NCI-H82 treated with DMSO at 0.1 percent for 48 hours (cell line): Measurements from ENCODE around the gene IGF1R.

Experiments used
- DNase-seq: peaks from one replicate; lab custom pipeline; 2025; ENCODE audit not compliant: unreplicated experiment; lab: John Stamatoyannopoulos, UW

IGF1R gene

GRCh38 chr15:98854496-98854895 lies 206.2 kb downstream of the IGF1R start:
- DNase-seq = no peak

GRCh38 chr15:98855067-98855814 lies 206.9 kb downstream of the IGF1R start:
- DNase-seq = no peak

GRCh38 chr15:98855815-98856531 lies 207.6 kb downstream of the IGF1R start:
- no peak for DNase-seq

GRCh38 chr15:98856532-98856907 lies 208.2 kb downstream of the IGF1R start:
- DNase-seq = no peak

- no peak for DNase-seq
Observed at GRCh38 chr15:98858610-98859023, 210.3 kb downstream of the IGF1R start.

GRCh38 chr15:98859149-98859548 lies 210.8 kb downstream of the IGF1R start:
- no peak for DNase-seq

- DNase-seq = no peak
Observed at GRCh38 chr15:98860281-98861041, 212.1 kb downstream of the IGF1R start.

GRCh38 chr15:98861188-98861587 lies 212.8 kb downstream of the IGF1R start:
- DNase-seq = no peak

- no peak for DNase-seq
Observed at GRCh38 chr15:98863983-98864382, 215.6 kb downstream of the IGF1R start.

GRCh38 chr15:98865397-98866339 lies 217.3 kb downstream of the IGF1R start:
- DNase-seq = no peak

- no peak for DNase-seq
Observed at GRCh38 chr15:98866511-98866910, 218.2 kb downstream of the IGF1R start.

GRCh38 chr15:98868564-98868963 lies 220.2 kb downstream of the IGF1R start:
- no peak for DNase-seq

- no peak for DNase-seq
Observed at GRCh38 chr15:98870788-98871187, 222.4 kb downstream of the IGF1R start.

- DNase-seq = no peak
Observed at GRCh38 chr15:98872774-98873173, 224.4 kb downstream of the IGF1R start.

GRCh38 chr15:98873441-98874218 lies 225.3 kb downstream of the IGF1R start:
- no peak for DNase-seq

GRCh38 chr15:98874370-98874769 lies 226.0 kb downstream of the IGF1R start:
- no peak for DNase-seq

GRCh38 chr15:98874773-98875172 lies 226.4 kb downstream of the IGF1R start:
- no peak for DNase-seq

- no peak for DNase-seq
Observed at GRCh38 chr15:98875309-98875708, 227.0 kb downstream of the IGF1R start.

- no peak for DNase-seq
Observed at GRCh38 chr15:98876451-98877369, 228.4 kb downstream of the IGF1R start.
